ENCODE measurements around the gene SLCO2A1.

SLCO2A1 gene

GRCh38 chr3:134033315-134033996, 3.7 kb upstream of the SLCO2A1 start:
- no peak for DNase-seq

GRCh38 chr3:134031348-134031915, 1.7 kb upstream of the SLCO2A1 start:
- DNase-seq: no peak

GRCh38 chr3:134030379-134031347, 938 bp upstream of the SLCO2A1 start:
- DNase-seq: no peak

GRCh38 chr3:134029256-134029733, 430 bp downstream of the SLCO2A1 start:
- DNase-seq: no peak

- DNase-seq: no peak
Observed at GRCh38 chr3:134028486-134029255, 1.1 kb downstream of the SLCO2A1 start.

GRCh38 chr3:134027631-134028030, 2.1 kb downstream of the SLCO2A1 start:
- no peak for DNase-seq

- DNase-seq: no peak
Observed at GRCh38 chr3:134020135-134020680, 9.5 kb downstream of the SLCO2A1 start.

GRCh38 chr3:134018850-134019249, 10.9 kb downstream of the SLCO2A1 start:
- DNase-seq: no peak

- no peak for DNase-seq
Observed at GRCh38 chr3:134018406-134018805, 11.3 kb downstream of the SLCO2A1 start.

- DNase-seq: no peak
Observed at GRCh38 chr3:134017490-134017889, 12.2 kb downstream of the SLCO2A1 start.

GRCh38 chr3:134014270-134014669, 15.5 kb downstream of the SLCO2A1 start:
- no peak for DNase-seq

- no peak for DNase-seq
Observed at GRCh38 chr3:134013280-134013679, 16.4 kb downstream of the SLCO2A1 start.

- no peak for DNase-seq
Observed at GRCh38 chr3:134009345-134010000, 20.3 kb downstream of the SLCO2A1 start.

GRCh38 chr3:134008630-134009156, 21.0 kb downstream of the SLCO2A1 start:
- DNase-seq: no peak

GRCh38 chr3:134007819-134008218, 21.9 kb downstream of the SLCO2A1 start:
- no peak for DNase-seq

- no peak for DNase-seq
Observed at GRCh38 chr3:134004841-134005240, 24.9 kb downstream of the SLCO2A1 start.

GRCh38 chr3:134003066-134003465, 26.7 kb downstream of the SLCO2A1 start:
- no peak for DNase-seq

- no peak for DNase-seq
Observed at GRCh38 chr3:134002306-134002705, 27.4 kb downstream of the SLCO2A1 start.

- no peak for DNase-seq
Observed at GRCh38 chr3:134001251-134001650, 28.5 kb downstream of the SLCO2A1 start.

GRCh38 chr3:133999891-134000685, 29.6 kb downstream of the SLCO2A1 start:
- no peak for DNase-seq

Data from stimulated activated CD4-positive, alpha-beta T cell treated with anti-CD3 and anti-CD28 coated beads, Interleukin-1b, Interleukin-23, amount 100 ng/mL, for 48 hours (primary cell).